Measurements from ENCODE around the gene HIP1. TPM values are rescaled to one million over a fixed set of nuclear protein-coding genes. Genes with fewer than 3 reads are reported as not detected.

HIP1 gene
- total RNA-seq, 1 donor from 2014 or later = 14.0 TPM

GRCh38 chr7:75663302-75663907 is 75.3 kb downstream of the HIP1 start:
- H3K4me3 Mint-ChIP-seq (ENCODE audit: unreplicated experiment) = no peak overlapping the region
- no peak for FAIRE-seq

GRCh38 chr7:75662579-75663301 is 76.0 kb downstream of the HIP1 start:
- Histone ChIP-seq H3K4me2 (ENCODE audit: low read length) (no peak overlapping the region), H2AFZ (ENCODE audit: low read depth, low read length) (no peak overlapping the region), H4K20me1 (ENCODE audit: insufficient read depth, low read length) (no peaks in the 10 kb centered on the region), H3K4me3 (ENCODE audit: insufficient read depth, low read depth, low read length) (no peak overlapping the region), H3K9ac (ENCODE audit: low read length) (no peak overlapping the region), H3K36me3 (ENCODE audit: insufficient read depth, low read length) (no peaks in the 10 kb centered on the region), H3K27ac (ENCODE audit: low read depth, low read length) (no peak overlapping the region), H3K27me3 (ENCODE audit: insufficient read depth, low read length) (no peaks in the 10 kb centered on the region), H3K9me3 (ENCODE audit: insufficient read depth, low read depth, low read length) (no peaks in the 10 kb centered on the region), H3K79me2 (ENCODE audit: insufficient read depth, low read length) (no peaks in the 10 kb centered on the region), H3K4me1 (ENCODE audit: insufficient read depth, low read length) (no peaks in the 10 kb centered on the region)
- Mint-ChIP-seq H3K4me1 (ENCODE audit: low read depth, unreplicated experiment) (no peaks in the 10 kb centered on the region), H3K27ac (ENCODE audit: unreplicated experiment) (no peak overlapping the region), H3K4me3 (ENCODE audit: unreplicated experiment) (no peak overlapping the region), H3K9me3 (ENCODE audit: unreplicated experiment) (no peaks in the 10 kb centered on the region), H3K36me3 (ENCODE audit: low read depth, unreplicated experiment) (no peaks in the 10 kb centered on the region), H3K27me3 (ENCODE audit: low read depth, unreplicated experiment) (peaks cover 2% of the 10 kb centered on the region)
- no peak for FAIRE-seq
- DNase-seq (ENCODE audit: low read depth) = no peak
- TF ChIP-seq CTCF (IDR thresholded peaks at IDR 0.05; ENCODE audit: insufficient read depth, low read depth, low read length) (no peak), EZH2 (IDR thresholded peaks at IDR 0.05; ENCODE audit: insufficient read depth, low read length) (no peak)

More at GRCh38 chr7:75663302-75663907, 75.3 kb downstream of the HIP1 start:
- H3K9ac ChIP-seq (ENCODE audit: low read length) = no peak overlapping the region
- peaks cover 2% of the 10 kb centered on the region for H3K27me3 Mint-ChIP-seq (ENCODE audit: low read depth, unreplicated experiment)
- no peak overlapping the region for H3K27ac Mint-ChIP-seq (ENCODE audit: unreplicated experiment)
- H3K36me3 ChIP-seq (ENCODE audit: insufficient read depth, low read length) = no peaks in the 10 kb centered on the region
- H3K27ac ChIP-seq (ENCODE audit: low read depth, low read length) = no peak overlapping the region
- H3K36me3 Mint-ChIP-seq (ENCODE audit: low read depth, unreplicated experiment) = no peaks in the 10 kb centered on the region
- H3K4me2 ChIP-seq (ENCODE audit: low read length) = no peak overlapping the region
- TF ChIP-seq CTCF (IDR thresholded peaks at IDR 0.05; ENCODE audit: insufficient read depth, low read depth, low read length) (no peak), EZH2 (IDR thresholded peaks at IDR 0.05; ENCODE audit: insufficient read depth, low read length) (no peak)
- no peaks in the 10 kb centered on the region for H3K27me3 ChIP-seq (ENCODE audit: insufficient read depth, low read length)
- H2AFZ ChIP-seq (ENCODE audit: low read depth, low read length) = no peak overlapping the region
- H3K9me3 ChIP-seq (ENCODE audit: insufficient read depth, low read depth, low read length) = no peaks in the 10 kb centered on the region
- no peaks in the 10 kb centered on the region for H3K79me2 ChIP-seq (ENCODE audit: insufficient read depth, low read length)
- no peak overlapping the region for H3K4me3 ChIP-seq (ENCODE audit: insufficient read depth, low read depth, low read length)
- no peaks in the 10 kb centered on the region for H3K9me3 Mint-ChIP-seq (ENCODE audit: unreplicated experiment)
- DNase-seq (ENCODE audit: low read depth) = no peak
- no peaks in the 10 kb centered on the region for H4K20me1 ChIP-seq (ENCODE audit: insufficient read depth, low read length)
- no peaks in the 10 kb centered on the region for H3K4me1 Mint-ChIP-seq (ENCODE audit: low read depth, unreplicated experiment)
- H3K4me1 ChIP-seq (ENCODE audit: insufficient read depth, low read length) = no peaks in the 10 kb centered on the region

Data from astrocyte (in vitro differentiated cells and primary cell).